Esophagus mucosa (tissue), 1 donor: ENCODE measurements around the gene BOD1L2. TPM values are rescaled to one million over a fixed set of nuclear protein-coding genes. Genes with fewer than 3 reads are reported as not detected.

Experiments
- ATAC-seq: fragments of 200-7000 bp; cut with Tn5 transposase; one replicate; pipeline ENCODE4 v1.9.1; 2020
- total RNA-seq: library from RNA; stranded (reverse); gene quantifications from one replicate; pipeline ENCODE4 v1.2.4, GENCODE V29; 2023
- donor health status: DM: yes; HTN: yes; CAD: no.

Gene BOD1L2
- total RNA-seq, 1 donor from 2014 or later: not detected

DNA sequence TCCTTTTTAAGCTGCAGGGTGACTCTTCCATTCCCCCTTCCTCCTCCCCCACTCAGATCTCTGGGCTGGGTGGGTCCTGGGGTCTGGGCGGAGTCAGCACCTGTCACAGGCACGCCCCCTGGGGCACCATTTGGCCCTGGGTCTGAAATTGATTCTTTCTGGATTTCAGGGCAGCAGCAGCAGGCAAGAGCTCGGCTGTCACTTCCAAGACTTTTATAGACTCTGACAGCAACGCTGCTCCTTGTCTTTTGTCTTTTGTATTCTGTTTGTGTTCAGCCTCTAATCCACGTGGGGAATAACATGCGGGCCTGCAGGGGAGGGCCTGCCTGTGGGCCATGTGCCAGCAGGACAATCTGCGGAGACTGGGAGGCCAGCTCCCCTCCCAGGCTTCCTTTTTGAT is 3.9 kb downstream of the BOD1L2 start:
- ATAC-seq: no peak

DNA sequence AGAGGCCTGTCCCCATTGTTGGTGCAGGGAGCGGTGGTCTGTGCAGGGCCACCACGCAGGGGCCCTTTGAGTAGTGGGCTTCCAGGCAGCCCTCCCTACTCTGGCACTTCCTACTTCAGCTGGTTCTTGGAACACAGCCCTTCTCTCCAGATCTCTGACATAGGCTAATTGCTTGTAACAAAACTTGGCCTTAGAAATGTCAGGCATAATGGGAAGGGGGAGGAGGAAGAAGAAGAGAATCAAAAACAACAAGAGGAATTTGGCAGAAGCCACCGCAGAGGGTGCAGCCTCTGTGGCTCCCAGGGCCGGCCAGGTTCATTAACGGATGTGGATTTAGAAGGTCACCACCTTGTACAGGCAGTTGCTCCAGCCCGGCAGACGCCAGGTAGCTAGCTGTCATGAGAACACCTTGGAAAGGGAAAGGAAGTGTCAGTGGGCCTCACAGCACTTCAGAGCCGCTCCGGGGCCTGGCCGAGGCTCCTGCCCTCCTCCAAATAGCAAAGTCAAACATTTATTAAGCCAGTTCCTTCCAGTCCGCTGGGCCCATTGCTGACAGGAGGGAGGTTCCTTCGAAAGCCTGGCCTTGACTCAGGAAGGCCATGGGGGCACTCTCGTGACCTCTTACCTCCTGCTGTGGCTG is 7.4 kb downstream of the BOD1L2 start:
- no peak for ATAC-seq

DNA sequence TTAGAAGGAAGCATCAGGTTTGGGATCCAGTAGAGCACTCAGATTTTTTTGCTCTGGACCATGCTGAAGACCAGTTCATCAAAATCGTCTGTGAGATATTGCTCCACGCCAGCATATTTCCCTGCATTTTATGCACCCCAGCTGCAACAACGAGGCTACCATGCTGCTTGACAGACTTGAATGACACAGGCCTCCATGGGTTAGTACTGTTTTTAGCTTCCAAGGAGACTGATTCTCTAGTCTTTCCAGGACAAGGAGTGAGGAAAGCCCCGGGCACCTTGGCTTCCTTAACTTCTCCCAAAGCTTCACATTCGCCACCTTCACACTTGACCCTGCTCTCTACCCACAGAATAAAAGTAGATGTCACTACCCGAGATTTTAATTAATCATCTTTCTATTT is 17.5 kb downstream of the BOD1L2 start:
- no peak for ATAC-seq

DNA sequence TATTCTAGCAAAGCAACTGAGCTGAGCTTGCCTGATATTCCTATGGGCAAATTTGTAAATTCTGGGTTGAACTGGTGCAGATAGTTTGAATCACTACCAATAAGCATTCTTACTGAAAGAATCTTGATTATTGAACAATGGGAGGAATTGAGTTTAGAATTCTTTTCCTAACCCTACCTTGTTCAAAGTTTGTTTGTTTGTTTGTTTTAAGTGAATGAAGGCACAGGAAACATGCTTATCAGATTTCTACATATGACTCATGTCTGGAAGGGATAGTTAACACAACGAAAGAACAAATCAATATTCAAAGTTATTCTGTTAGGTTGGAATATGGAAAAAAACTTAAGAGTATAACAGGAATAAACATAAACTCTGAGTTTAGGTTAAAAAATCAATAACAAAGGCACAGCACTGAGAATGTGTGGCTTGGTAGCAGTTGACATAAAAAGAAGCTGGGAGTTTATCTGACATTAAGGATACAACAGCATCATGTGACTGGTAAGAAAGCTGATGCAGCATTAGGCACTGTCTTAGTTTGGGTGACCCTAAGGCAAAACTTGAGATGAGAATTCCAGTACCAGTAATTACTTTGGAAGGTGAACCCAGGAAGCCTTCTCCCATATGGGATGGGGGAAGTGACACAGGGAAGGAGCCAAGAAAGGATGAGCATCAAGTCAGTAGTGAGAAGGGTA is 20.9 kb downstream of the BOD1L2 start:
- no peak for ATAC-seq

DNA sequence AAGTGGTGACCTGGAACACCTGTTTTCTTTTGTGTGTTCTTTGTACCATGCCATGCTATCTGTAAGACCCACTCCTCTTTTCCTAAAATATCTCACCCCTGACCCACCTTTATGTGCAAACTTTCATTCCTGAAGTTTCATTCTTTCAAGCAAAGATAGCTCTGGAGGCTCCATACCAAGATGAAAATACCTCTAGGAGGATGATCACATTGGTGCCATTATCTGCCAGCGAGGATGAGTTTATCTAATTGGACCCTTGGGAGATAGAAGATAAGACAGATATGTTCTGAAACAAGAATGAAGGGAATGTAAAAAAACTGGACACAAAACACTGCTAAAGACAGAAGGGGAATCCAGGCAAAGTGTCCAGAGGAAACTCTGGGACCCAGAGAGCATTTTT is 24.1 kb downstream of the BOD1L2 start:
- no peak for ATAC-seq

DNA sequence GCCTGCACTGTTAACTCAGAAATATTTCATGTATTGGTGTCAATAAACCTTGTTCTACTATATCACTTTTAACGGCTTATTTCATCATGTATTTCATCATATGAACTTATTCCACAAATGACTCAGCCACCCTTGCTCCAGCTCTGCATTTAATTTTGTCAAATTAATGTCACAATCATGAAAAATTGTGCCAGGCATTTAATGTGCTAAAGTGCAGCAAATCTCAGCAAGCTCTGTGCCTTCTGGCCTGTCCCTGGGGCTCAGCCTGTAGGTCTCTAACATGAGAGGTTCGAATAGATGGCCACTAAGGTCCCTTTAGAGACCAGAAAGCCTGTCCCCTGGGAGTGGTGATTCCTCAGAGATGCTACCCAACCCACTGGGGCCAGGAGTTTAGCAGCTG is 28.6 kb downstream of the BOD1L2 start:
- no peak for ATAC-seq

DNA sequence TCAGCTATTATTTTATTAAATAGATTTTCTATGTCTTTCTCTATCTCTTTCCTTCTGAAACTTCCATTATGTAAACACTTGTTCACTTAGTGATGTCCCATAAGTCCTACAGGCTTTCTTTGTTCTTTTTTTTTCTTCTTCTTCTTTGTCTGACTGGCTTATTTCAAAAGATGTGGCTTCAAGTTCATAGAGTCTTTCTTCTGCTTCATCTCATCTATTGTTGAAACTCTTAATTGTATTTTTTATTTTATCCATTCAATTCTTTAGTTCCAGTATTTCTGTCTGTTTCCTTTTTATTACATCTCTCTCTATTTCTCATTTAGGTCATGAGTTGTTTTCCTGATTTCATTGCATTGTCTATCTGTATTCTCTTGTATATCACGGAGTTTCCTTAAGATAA is 38.5 kb downstream of the BOD1L2 start:
- ATAC-seq: no peak

DNA sequence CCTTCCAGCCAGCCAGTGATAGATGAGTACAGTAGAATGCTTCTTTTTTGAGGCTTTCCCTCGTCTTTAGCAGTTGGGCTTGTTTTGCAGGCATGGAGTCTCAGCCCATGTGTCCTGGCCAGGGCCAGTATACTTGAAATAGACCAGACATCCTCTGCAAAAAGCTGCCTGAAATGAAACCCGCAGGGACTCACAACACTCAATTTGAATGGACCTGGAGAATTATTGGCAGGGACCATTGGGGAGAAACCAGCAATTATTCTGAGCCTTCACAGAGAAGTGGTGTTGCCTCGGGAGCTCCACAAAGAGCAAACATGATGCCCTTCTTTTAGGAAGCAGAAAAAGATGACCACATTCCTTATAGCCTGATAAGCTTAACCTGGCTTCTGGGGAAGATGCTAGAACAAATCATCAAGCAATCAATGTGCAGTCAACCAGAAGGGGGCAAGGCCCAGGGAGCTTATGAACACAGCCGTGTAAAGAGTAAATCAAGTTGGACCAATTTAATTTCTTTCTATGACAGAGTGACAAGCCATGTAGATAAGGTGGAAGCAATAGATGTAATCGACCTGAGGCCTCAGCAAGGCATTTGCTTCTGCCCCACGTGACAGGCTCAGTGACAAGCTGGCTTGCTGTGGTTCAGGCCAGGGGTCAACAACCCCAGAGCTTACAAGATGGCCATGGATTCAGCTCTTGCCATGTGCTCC is 42.1 kb downstream of the BOD1L2 start:
- ATAC-seq: no peak

DNA sequence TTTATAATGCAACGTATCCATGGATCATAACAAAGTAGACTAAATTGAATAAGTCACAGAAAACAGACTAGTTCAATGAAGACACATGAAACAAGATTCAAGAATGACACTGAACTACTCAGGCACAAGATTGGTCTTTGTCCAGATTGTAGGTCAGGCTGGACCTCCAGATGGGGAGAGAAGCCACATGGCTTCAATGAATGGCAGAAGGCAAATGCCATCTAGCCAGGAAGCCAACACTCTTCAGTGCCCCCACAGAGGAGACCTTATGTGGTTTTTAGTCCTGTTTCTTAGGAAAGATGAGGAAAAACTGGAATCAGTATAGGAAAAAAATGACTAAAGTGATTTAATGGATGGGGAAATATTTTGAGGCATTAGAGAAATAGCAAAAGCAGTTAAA is 43.1 kb downstream of the BOD1L2 start:
- no peak for ATAC-seq

DNA sequence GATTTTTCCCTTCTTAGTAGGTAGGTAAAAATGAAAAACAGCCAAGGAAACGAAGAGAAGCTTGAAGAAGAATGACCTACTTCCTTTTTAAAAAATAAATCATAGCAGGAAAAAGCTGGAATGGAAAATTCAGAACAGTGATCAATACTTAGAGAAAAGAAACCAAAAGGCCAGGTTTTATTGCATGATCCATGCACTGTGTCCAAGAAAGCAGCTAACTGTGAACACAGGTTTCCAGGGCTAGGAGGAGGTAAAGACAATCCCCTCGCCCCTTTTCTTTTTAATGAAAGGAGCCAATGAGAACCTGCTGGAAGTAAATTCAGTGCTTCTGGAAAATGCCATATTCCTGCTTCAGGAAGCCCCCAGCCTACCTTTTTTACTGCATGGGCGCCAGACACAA is 47.2 kb downstream of the BOD1L2 start:
- ATAC-seq: no peak

DNA sequence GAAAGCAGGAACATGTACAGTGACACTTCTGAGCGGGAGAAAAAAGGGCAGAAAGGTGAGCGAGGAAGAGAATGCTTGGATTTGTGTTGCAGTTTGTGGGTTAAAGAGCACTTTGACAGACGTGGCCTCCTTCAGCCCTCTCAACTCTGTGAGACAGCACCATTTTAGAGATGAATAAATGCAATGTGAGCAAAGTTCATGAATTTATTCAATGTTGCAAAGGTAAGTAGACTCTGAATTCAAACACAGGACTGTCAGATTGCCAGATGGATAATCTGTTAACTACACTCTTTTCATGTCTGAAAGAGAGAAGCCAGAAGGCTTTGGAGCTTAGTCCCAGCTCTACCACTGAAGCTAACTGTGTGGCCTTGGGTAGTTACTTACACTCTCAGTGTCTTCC is 47.7 kb downstream of the BOD1L2 start:
- ATAC-seq: no peak

DNA sequence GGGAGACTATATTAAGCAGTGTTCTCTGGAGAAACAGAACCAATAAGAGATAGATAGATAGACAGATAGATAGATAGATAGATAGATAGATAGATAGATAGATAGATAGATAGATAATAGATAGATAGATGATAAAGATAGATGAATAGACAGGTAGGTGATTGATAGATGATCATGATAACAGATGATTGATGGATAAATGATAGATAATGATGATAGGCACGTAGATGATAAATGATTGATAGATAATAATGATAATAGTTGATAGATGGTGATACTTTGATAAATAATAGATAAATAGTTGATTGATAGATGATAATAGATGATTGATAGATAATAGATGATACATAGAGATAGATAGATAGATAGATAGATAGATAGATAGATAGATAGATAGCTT is 48.5 kb downstream of the BOD1L2 start:
- ATAC-seq: no peak

DNA sequence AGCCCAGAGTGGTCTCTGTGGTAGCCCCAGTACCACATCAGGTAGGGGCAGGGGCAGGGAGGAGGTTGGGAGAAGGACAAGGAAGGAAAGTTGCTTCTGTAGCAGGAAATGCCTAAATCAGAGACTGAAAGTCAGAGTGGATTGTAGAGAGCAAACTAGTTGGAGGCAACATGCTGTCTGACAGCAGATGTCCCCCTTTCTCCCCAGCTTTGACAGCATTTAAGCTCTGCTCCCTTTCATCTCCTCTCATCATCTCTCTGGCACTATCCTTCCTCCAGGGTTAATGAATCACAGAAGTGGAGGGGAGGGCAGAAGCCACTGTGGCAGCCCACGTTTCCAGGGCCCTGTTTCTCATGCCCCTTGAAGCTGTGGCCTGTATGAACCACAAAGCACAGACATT is 50.4 kb downstream of the BOD1L2 start:
- ATAC-seq: no peak

DNA sequence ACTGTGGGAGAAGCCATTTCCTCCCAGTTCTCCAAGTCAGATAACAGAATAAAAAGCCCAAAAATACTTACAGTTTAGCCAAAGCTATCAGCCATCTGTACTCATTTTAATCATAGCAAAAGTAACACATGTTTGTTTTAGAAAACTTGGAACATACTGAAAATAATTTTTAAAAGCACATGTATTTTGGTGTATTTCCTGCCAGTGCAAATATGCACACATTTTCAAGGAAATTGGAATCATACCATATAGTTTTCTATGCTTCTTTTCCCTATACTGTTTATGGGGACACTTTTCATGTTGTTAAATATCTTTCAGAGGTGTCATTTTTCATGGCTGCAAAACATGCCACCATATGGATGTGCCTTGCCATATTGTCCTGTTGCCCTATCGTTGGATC is 51.2 kb downstream of the BOD1L2 start:
- ATAC-seq: no peak

Other genes with a start within 250 kb of the BOD1L2 start
- not detected for gene ST8SIA3, start 205.5 kb downstream of the BOD1L2 start, total RNA-seq